Osteoblast (primary cell): ENCODE measurements around the gene NAIF1. TPM values are rescaled to one million over a fixed set of nuclear protein-coding genes. Genes with fewer than 3 reads are reported as not detected.

Experiments
- DNase-seq: peaks from one replicate; pipeline ENCODE4 v3.0.0; 2011; ENCODE audit warnings: low spot score, mixed read lengths; ENCODE audit not compliant: insufficient read length; ENCODE audit errors: missing footprints
- H2AFZ ChIP-seq: 2 replicates; pipeline ENCODE4 v1.6.0; 2011; ENCODE audit warnings: mild to moderate bottlenecking, low read length
- H3K27ac ChIP-seq: 2 replicates; pipeline ENCODE4 v1.5.1; 2011; ENCODE audit warnings: mild to moderate bottlenecking, low read depth, low read length, moderate library complexity
- H3K27me3 ChIP-seq: 2 replicates; pipeline ENCODE4 v1.6.0; 2012; ENCODE audit warnings: mild to moderate bottlenecking, control low read depth, inconsistent platforms, low read length, moderate library complexity; ENCODE audit not compliant: insufficient read depth
- H3K36me3 ChIP-seq: 2 replicates; pipeline ENCODE4 v1.5.1; 2011; ENCODE audit warnings: mild to moderate bottlenecking, low read length, control low read depth, moderate library complexity; ENCODE audit not compliant: insufficient read depth
- H3K4me1 ChIP-seq: 2 replicates; pipeline ENCODE4 v1.5.1; 2011; ENCODE audit warnings: mild to moderate bottlenecking, low read length, control low read depth, moderate library complexity; ENCODE audit not compliant: insufficient read depth
- H3K4me2 ChIP-seq: 2 replicates; pipeline ENCODE4 v1.6.0; 2011; ENCODE audit warnings: mild to moderate bottlenecking, low read length; ENCODE audit not compliant: insufficient read depth
- H3K4me3 ChIP-seq: fragments of 200-600 bp; sonication (generic); 3 replicates; pipeline ENCODE4 v1.5.1; 2012; ENCODE audit warnings: mild to moderate bottlenecking, low read length, inconsistent platforms; ENCODE audit not compliant: insufficient read depth
- H3K79me2 ChIP-seq: 2 replicates; pipeline ENCODE4 v1.6.0; 2012; ENCODE audit warnings: mild to moderate bottlenecking, low read length, control low read depth, inconsistent platforms; ENCODE audit not compliant: insufficient read depth
- H3K9me3 ChIP-seq: 2 replicates; pipeline ENCODE4 v1.5.1; 2011; ENCODE audit warnings: low read depth, low read length, control low read depth
- H4K20me1 ChIP-seq: 2 replicates; pipeline ENCODE4 v1.6.0; 2012; ENCODE audit warnings: mild to moderate bottlenecking, low read length, control low read depth; ENCODE audit not compliant: insufficient read depth
- total RNA-seq: library from RNA; depleted of rRNA; stranded (reverse); fragments of >200 nt; gene quantifications from 2 replicates; pipeline ENCODE4 v1.2.3, GENCODE V29; 2012
- TF ChIP-seq, protein P1 (sequence below): IDR thresholded peaks from 2 replicates; pipeline ENCODE4 v1.5.1; 2011; ENCODE audit warnings: mild to moderate bottlenecking, low read depth, low read length, moderate library complexity; ENCODE audit errors: extremely low read depth

The NAIF1 gene, protein sequence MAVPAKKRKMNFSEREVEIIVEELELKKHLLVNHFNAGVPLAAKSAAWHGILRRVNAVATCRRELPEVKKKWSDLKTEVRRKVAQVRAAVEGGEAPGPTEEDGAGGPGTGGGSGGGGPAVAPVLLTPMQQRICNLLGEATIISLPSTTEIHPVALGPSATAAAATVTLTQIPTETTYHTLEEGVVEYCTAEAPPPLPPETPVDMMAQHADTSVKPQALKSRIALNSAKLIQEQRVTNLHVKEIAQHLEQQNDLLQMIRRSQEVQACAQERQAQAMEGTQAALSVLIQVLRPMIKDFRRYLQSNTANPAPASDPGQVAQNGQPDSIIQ
- total RNA-seq: 10.1 and 10.6 TPM in 2 replicates

DNA sequence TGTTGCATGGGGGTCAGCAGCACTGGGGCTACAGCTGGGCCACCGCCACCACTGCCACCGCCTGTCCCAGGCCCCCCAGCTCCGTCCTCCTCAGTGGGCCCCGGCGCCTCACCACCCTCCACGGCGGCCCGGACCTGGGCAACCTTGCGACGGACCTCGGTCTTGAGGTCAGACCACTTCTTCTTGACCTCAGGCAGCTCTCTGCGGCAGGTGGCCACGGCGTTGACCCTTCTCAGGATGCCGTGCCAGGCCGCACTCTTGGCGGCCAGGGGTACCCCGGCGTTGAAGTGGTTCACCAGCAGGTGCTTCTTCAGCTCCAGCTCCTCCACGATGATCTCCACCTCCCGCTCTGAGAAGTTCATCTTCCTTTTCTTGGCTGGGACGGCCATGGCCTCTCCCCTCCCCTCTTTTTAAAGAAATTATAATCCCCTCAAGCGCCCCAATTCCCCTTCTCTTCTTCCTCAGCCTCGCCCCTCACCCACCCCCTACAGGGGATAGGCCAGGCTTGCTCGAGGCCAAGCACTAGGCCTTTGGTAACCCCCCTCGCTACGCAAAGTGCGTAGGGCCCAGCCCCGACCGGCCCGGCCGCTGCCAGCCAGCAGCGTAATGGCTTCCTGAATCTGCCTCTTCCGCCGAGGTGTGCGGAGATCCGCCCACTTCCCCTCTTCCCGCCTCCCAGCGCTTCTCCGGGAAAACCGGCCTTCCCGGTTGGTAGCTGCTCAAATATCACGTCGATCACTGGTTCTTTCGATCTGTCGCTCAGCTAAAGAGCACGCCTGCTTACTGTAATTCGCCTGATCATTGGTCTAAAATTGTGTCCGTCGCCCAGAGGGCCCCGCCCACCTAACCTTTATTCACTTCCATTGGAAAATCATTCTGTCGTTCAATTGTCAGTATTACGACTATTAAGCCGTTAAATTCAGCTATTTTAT is at the start of gene NAIF1:
Gene NAIF1 (minus strand): TSS at position 608 of the 932 bp plus-strand sequence. CDS start 219 bp downstream, at position 389.
- peak within 1 kb of the TSS; percentile 86 for H2AFZ ChIP-seq

GRCh38 chr9:128116104-128117083 is 49.3 kb upstream of the NAIF1 start:
- no peaks in the 10 kb centered on the region for H4K20me1 ChIP-seq
- no peaks in the 10 kb centered on the region for H3K4me1 ChIP-seq
- no peaks in the 10 kb centered on the region for H3K9me3 ChIP-seq
- TF ChIP-seq, protein P1, sequence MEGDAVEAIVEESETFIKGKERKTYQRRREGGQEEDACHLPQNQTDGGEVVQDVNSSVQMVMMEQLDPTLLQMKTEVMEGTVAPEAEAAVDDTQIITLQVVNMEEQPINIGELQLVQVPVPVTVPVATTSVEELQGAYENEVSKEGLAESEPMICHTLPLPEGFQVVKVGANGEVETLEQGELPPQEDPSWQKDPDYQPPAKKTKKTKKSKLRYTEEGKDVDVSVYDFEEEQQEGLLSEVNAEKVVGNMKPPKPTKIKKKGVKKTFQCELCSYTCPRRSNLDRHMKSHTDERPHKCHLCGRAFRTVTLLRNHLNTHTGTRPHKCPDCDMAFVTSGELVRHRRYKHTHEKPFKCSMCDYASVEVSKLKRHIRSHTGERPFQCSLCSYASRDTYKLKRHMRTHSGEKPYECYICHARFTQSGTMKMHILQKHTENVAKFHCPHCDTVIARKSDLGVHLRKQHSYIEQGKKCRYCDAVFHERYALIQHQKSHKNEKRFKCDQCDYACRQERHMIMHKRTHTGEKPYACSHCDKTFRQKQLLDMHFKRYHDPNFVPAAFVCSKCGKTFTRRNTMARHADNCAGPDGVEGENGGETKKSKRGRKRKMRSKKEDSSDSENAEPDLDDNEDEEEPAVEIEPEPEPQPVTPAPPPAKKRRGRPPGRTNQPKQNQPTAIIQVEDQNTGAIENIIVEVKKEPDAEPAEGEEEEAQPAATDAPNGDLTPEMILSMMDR: no peak
- H3K27me3 ChIP-seq: no peaks in the 10 kb centered on the region
- H2AFZ ChIP-seq: no peak overlapping the region
- H3K27ac ChIP-seq: no peak overlapping the region
- H3K4me3 ChIP-seq: no peak overlapping the region
- H3K79me2 ChIP-seq: no peaks in the 10 kb centered on the region
- DNase-seq: peak; percentile 23
- no peaks in the 10 kb centered on the region for H3K36me3 ChIP-seq
- H3K4me2 ChIP-seq: no peak overlapping the region

More for the DNA sequence above, at the start of gene NAIF1:
- peaks cover 12% of the 10 kb centered on the region for H3K36me3 ChIP-seq
- H3K27me3 ChIP-seq: no peaks in the 10 kb centered on the region
- no peaks in the 10 kb centered on the region for H4K20me1 ChIP-seq
- DNase-seq: peak; percentile 100
- peaks cover 29% of the 10 kb centered on the region for H3K4me1 ChIP-seq
- peak within 1 kb of the TSS; percentile 84 for H3K4me3 ChIP-seq
- H3K9me3 ChIP-seq: no peaks in the 10 kb centered on the region
- H3K27ac ChIP-seq: peak within 1 kb of the TSS; percentile 96
- H3K4me2 ChIP-seq: peak within 1 kb of the TSS; percentile 98
- peaks cover 57% of the 10 kb centered on the region for H3K79me2 ChIP-seq
- TF ChIP-seq, protein P1: no peak

DNA sequence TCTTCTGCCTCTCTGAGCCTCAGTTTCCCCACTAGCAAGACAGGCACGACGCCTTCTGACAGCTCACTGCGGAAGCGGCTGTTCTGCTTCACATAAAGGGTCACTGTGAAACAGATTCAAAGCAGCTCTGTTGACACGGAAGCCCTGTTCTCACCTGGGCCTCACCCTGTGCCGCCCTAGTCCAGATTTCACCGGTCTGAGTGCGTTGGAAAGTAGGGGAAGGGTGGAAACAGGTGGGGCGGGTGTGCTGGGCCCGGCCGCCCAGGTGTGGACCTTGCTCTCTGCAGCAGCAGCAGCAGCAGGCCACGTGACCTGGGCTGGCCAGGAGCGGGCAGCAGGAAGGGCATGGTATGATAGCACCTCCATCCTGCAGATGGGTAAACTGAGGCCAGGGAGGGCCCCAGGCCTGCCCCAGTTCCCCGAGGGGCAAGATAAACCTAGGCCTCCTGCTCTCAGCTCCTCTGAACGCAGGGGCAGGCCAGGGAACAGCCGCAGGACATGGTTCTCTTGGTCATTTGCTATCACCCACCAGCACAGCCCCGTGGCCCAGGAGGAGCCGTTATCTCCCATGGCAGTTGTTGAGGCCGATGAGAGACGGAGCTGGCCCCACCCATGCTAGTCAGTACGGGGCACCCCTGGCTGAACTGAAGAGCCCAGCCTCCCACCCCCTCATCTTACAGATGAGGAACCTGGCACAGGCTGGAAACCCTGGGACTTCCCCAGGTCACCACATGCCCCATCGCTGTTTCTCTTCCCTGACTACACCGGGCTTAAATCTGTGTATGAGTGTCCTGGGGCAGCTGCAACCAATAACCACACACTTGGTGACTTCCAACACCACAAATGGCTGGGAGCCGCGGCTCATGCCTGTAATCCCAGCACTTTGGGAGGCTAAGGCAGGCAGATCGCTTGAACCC is 48.3 kb upstream of the NAIF1 start:
- Histone ChIP-seq H3K4me2 (no peak overlapping the region), H3K36me3 (no peaks in the 10 kb centered on the region), H2AFZ (no peak overlapping the region), H3K27ac (no peak overlapping the region), H4K20me1 (no peaks in the 10 kb centered on the region), H3K27me3 (no peaks in the 10 kb centered on the region), H3K4me3 (no peak overlapping the region), H3K79me2 (no peaks in the 10 kb centered on the region), H3K4me1 (no peaks in the 10 kb centered on the region), H3K9me3 (no peaks in the 10 kb centered on the region)
- peak; percentile 38 for DNase-seq
- TF ChIP-seq, protein P1: no peak
